CD14-positive monocyte (primary cell): ENCODE results near the gene FAM168A. TPM values are rescaled to one million over a fixed set of nuclear protein-coding genes. Genes with fewer than 3 reads are reported as not detected.

ENCODE experiments used
- DNase-seq, 3 donors: peaks; one replicate each; pipeline ENCODE4 v3.0.0-alpha.2; 2011 to 2022
- H2AFZ ChIP-seq: 2 replicates; pipeline ENCODE4 v1.6.0; 2012; ENCODE audit warnings: mild to moderate bottlenecking, low read depth, low read length, inconsistent platforms; ENCODE audit not compliant: insufficient read depth, poor library complexity, severe bottlenecking
- H3K27ac ChIP-seq, 2 donors: 1 replicate in 1 of 2; 2 replicates in 1 of 2; pipeline ENCODE4 v1.5.1; 2012 to 2013; ENCODE audit warnings: low read length in 2 of 2, control low read depth in 1 of 2, inconsistent platforms in 1 of 2, low read depth in 1 of 2, mild to moderate bottlenecking in 1 of 2
- H3K27me3 ChIP-seq, 2 donors: one replicate each; pipeline versions ENCODE4 v1.6.0 to v1.6.1; 2011 to 2013; ENCODE audit warnings: low read length in 2 of 2; ENCODE audit not compliant: control insufficient read depth in 2 of 2, insufficient read depth in 2 of 2
- H3K36me3 ChIP-seq, 2 donors: replicated peaks in 1 of 2; 1 replicate in 1 of 2; 2 replicates in 1 of 2; pipeline versions ENCODE4 v1.5.1 to v1.6.1; 2012 to 2013; ENCODE audit warnings: low read length in 2 of 2, control low read depth in 1 of 2, inconsistent platforms in 1 of 2, mild to moderate bottlenecking in 1 of 2; ENCODE audit not compliant: insufficient read depth in 2 of 2, control insufficient read depth in 1 of 2
- H3K4me1 ChIP-seq, 2 donors: 1 replicate in 1 of 2; 2 replicates in 1 of 2; pipeline versions ENCODE4 v1.5.1 to v1.6.1; 2012 to 2013; ENCODE audit warnings: low read length in 2 of 2, control low read depth in 1 of 2, inconsistent platforms in 1 of 2, mild to moderate bottlenecking in 1 of 2, moderate library complexity in 1 of 2; ENCODE audit not compliant: insufficient read depth in 2 of 2, control insufficient read depth in 1 of 2
- H3K4me2 ChIP-seq: replicated peaks from 2 replicates; pipeline ENCODE3; 2012; ENCODE audit warnings: low read length, moderate library complexity, mild to moderate bottlenecking; ENCODE audit not compliant: poor library complexity, severe bottlenecking; ENCODE audit errors: extremely low read depth
- H3K4me3 ChIP-seq, 3 experiments: fragments of 200-600 bp in 1 of 3; sonication (generic) in 1 of 3; replicated peaks in 1 of 3; 1 replicate in 2 of 3; 2 replicates in 1 of 3; pipeline ENCODE4 v1.5.1; 2011 to 2013; ENCODE audit warnings: low read length in 3 of 3, mild to moderate bottlenecking in 3 of 3, control low read depth in 2 of 3, low read depth in 2 of 3, inconsistent platforms in 1 of 3, moderate library complexity in 1 of 3
- H3K79me2 ChIP-seq: 2 replicates; pipeline ENCODE4 v1.6.0; 2012; ENCODE audit warnings: mild to moderate bottlenecking, control low read depth, inconsistent platforms, low read length, moderate library complexity; ENCODE audit not compliant: insufficient read depth
- H3K9ac ChIP-seq: 2 replicates; pipeline ENCODE4 v1.6.0; 2017; ENCODE audit warnings: low read length, mild to moderate bottlenecking; ENCODE audit not compliant: insufficient read depth, poor library complexity, severe bottlenecking
- H3K9me3 ChIP-seq, 2 donors: replicated peaks in 1 of 2; 1 replicate in 1 of 2; 2 replicates in 1 of 2; pipeline versions ENCODE4 v1.5.1 to v1.6.1; 2012 to 2013; ENCODE audit warnings: low read length in 2 of 2, control low read depth in 1 of 2; ENCODE audit not compliant: control insufficient read depth in 1 of 2, insufficient read depth in 1 of 2
- H4K20me1 ChIP-seq: 2 replicates; pipeline ENCODE4 v1.6.0; 2012; ENCODE audit warnings: mild to moderate bottlenecking, low read length, control low read depth, moderate library complexity; ENCODE audit not compliant: insufficient read depth
- H3K27ac Mint-ChIP-seq, 7 donors: one replicate each; pipeline ENCODE4 v1.8.0; 2020; ENCODE audit warnings: mild to moderate bottlenecking in 7 of 7, mixed read lengths in 7 of 7, moderate library complexity in 6 of 7, inconsistent platforms in 2 of 7
- H3K27me3 Mint-ChIP-seq, 3 donors: one replicate each; pipeline ENCODE4 v1.8.0; 2021 to 2022; ENCODE audit warnings: low read depth in 3 of 3, mild to moderate bottlenecking in 3 of 3, mixed read lengths in 3 of 3, moderate library complexity in 3 of 3, inconsistent platforms in 1 of 3
- H3K36me3 Mint-ChIP-seq, 2 donors: one replicate each; pipeline ENCODE4 v1.8.0; 2020; ENCODE audit warnings: mixed read lengths in 2 of 2, inconsistent platforms in 1 of 2, mild to moderate bottlenecking in 1 of 2
- H3K4me1 Mint-ChIP-seq: one replicate; pipeline ENCODE4 v1.8.0; 2020; ENCODE audit warnings: mild to moderate bottlenecking, mixed read lengths
- H3K4me3 Mint-ChIP-seq, 2 donors: one replicate each; pipeline ENCODE4 v1.8.0; 2020; ENCODE audit warnings: mild to moderate bottlenecking in 2 of 2, mixed read lengths in 2 of 2, moderate library complexity in 1 of 2
- H3K9me3 Mint-ChIP-seq, 7 donors: one replicate each; pipeline ENCODE4 v1.8.0; 2020 to 2022; ENCODE audit warnings: mixed read lengths in 7 of 7, mild to moderate bottlenecking in 6 of 7, moderate library complexity in 6 of 7, inconsistent platforms in 2 of 7
- CTCF ChIP-seq: fragments of 200-600 bp; IDR thresholded peaks from one replicate; pipeline ENCODE4 v1.8.0; 2022; ENCODE audit warnings: antibody characterized with exemption, mild to moderate bottlenecking
- WGBS: methylation state at CpG from one replicate; pipeline ENCODE4 v1.1.5; 2013; ENCODE audit warnings: missing lambda C conversion rate; ENCODE audit not compliant: insufficient coverage; 5-methylcytosine and 5-hydroxymethylcytosine counted together
- intact Hi-C, 2 donors: fragments of 100-400 bp; cut with micrococcal nuclease; formaldehyde crosslinking; loops; one replicate each; pipeline versions ENCODE4 v1.15.0 to v1.15.1; 2023
- polyA plus RNA-seq, 3 donors: library from polyadenylated mRNA; depleted of rRNA in 1 of 3; unstranded in 2 of 3; stranded (reverse) in 1 of 3; fragments of 300-500 nt in 2 of 3; fragments of >200 nt in 1 of 3; fragmentation: Illumina TruSeq in 2 of 3; gene quantifications; 1 replicate in 2 of 3; 2 replicates in 1 of 3; pipeline ENCODE4 v1.2.3, GENCODE V29; 2012 to 2021

The FAM168A gene
- polyA plus RNA-seq, 3 donors, result 1.4 to 13.3 (median 2.1) TPM

- Histone ChIP-seq H3K9ac (no peak within 1 kb of the TSS), H3K4me3 (peak within 1 kb of the TSS in 1 of 3 experiments; percentile 56), H3K4me2 (peak within 1 kb of the TSS; percentile 62), H3K36me3 (no peaks in the 10 kb centered on the region), H3K79me2 (no peaks in the 10 kb centered on the region), H3K4me1 (peaks cover 18 to 21% of the 10 kb centered on the region in 2 donors), H3K27ac (no peak within 1 kb of the TSS), H3K27me3 (peaks cover 0 to 7% of the 10 kb centered on the region in 2 donors), H4K20me1 (no peaks in the 10 kb centered on the region), H3K9me3 (no peaks in the 10 kb centered on the region), H2AFZ (peak within 1 kb of the TSS; percentile 52)
- peaks cover 23% of the 10 kb centered on the region for H3K4me1 Mint-ChIP-seq
- peaks cover 5 to 17% (median 8%) of the 10 kb centered on the region in 3 donors for H3K27me3 Mint-ChIP-seq
- TF ChIP-seq CTCF, result no peak
- WGBS, result 85% methylated on average over 23 of the region's 26 CpGs
- peak within 1 kb of the TSS in 2 of 7 donors; percentile 18 to 79 for H3K27ac Mint-ChIP-seq
- intact Hi-C loops, result no loop called here
- peak within 1 kb of the TSS; percentile 64 to 73 for H3K4me3 Mint-ChIP-seq
- peaks cover 0 to 2% (median 0%) of the 10 kb centered on the region in 7 donors for H3K9me3 Mint-ChIP-seq
- no peaks in the 10 kb centered on the region for H3K36me3 Mint-ChIP-seq
- DNase-seq, result no peak
These were observed 48.2 kb upstream of the FAM168A start, which contains the start of gene PLEKHB1 for GRCh38 chr11:73645972-73646631. TSS of gene PLEKHB1 (plus strand) at chr11:73646581. CDS start at chr11:73646609, 28 bp downstream.

- peaks cover 0 to 2% (median 0%) of the 10 kb centered on the region in 7 donors for H3K9me3 Mint-ChIP-seq
- Histone ChIP-seq H4K20me1 (no peaks in the 10 kb centered on the region), H3K4me2 (peak overlapping the region; percentile 53), H3K4me1 (peaks cover 18 to 21% of the 10 kb centered on the region in 2 donors), H3K79me2 (no peaks in the 10 kb centered on the region), H3K27ac (no peak overlapping the region), H3K4me3 (peak overlapping the region in 1 of 3 experiments; percentile 24), H3K27me3 (peaks cover 0 to 7% of the 10 kb centered on the region in 2 donors), H3K9me3 (no peaks in the 10 kb centered on the region), H3K36me3 (no peaks in the 10 kb centered on the region), H3K9ac (no peak overlapping the region), H2AFZ (peak overlapping the region; percentile 23)
- intact Hi-C loops, result no loop called here
- peak overlapping the region; percentile 64 to 72 for H3K4me3 Mint-ChIP-seq
- DNase-seq, result peak; percentile 24 to 38 (median 27)
- no peaks in the 10 kb centered on the region for H3K36me3 Mint-ChIP-seq
- peaks cover 28% of the 10 kb centered on the region for H3K4me1 Mint-ChIP-seq
- peaks cover 5 to 17% (median 9%) of the 10 kb centered on the region in 3 donors for H3K27me3 Mint-ChIP-seq
- TF ChIP-seq CTCF, result no peak
- peak overlapping the region in 2 of 7 donors; percentile 4 to 73 for H3K27ac Mint-ChIP-seq
- 73% methylated on average over 2 of the region's 16 CpGs for WGBS
These were observed 47.4 kb upstream of the FAM168A start for GRCh38 chr11:73645121-73645969.
